ENCODE data around the gene RNF40. TPM values are rescaled to one million over a fixed set of nuclear protein-coding genes. Genes with fewer than 3 reads are reported as not detected.

RNF40 gene
- total RNA-seq, 1 experiment from 2014 or later = 90.3 TPM

GRCh38 chr16:30731411-30731810 is 30.7 kb upstream of the RNF40 start:
- CTCF ChIA-PET = no interaction called here
- Histone ChIP-seq H3K9ac (ENCODE audit: low read length) (no peak overlapping the region), H3K9me3 (ENCODE audit: control insufficient read depth in 1 of 2, insufficient read depth in 1 of 2, low read depth in 1 of 2, low read length in 2 of 2) (no peaks in the 10 kb centered on the region), H3K9me2 (ENCODE audit: insufficient read depth) (no peaks in the 10 kb centered on the region), H2AFZ (ENCODE audit: low read depth, low read length, poor library complexity, severe bottlenecking) (no peak overlapping the region), H3K27me3 (ENCODE audit: insufficient read depth, low read length) (no peaks in the 10 kb centered on the region), H3K4me2 (ENCODE audit: low read length) (no peak overlapping the region), H4K20me1 (ENCODE audit: insufficient read depth) (no peaks in the 10 kb centered on the region), H3K79me2 (ENCODE audit: insufficient read depth, low read length) (peaks cover 30% of the 10 kb centered on the region), H3K36me3 (ENCODE audit: control insufficient read depth in 1 of 2, insufficient read depth in 2 of 2, low read length in 2 of 2) (peaks cover 52 to 53% of the 10 kb centered on the region in 2 experiments; a peak in 3 of 4 replicates), H3K27ac (ENCODE audit: low read depth, low read length) (no peak overlapping the region), H3K4me3 (replicated peaks in 1 of 2; ENCODE audit: low read depth in 1 of 2, low read length in 2 of 2) (no peak overlapping the region), H3K4me1 (ENCODE audit: control insufficient read depth in 1 of 2, insufficient read depth in 2 of 2, low read length in 2 of 2) (no peaks in the 10 kb centered on the region)
- no TSS peak for BruUV-seq (replicated peaks)
- RAD21 ChIA-PET (ENCODE audit: low non-redundant PET in 1 of 2, low total read pairs in 2 of 2, uncharacterized antibody in 2 of 2, unreplicated experiment in 2 of 2) = no interaction called here
- no peak for ATAC-seq
- POLR2A ChIA-PET = no interaction called here
- intact Hi-C loops (cut with micrococcal nuclease) = no loop called here
- TF ChIP-seq JUND (IDR thresholded peaks at IDR 0.05) = no peak
- TF ChIP-seq ATF3 (IDR thresholded peaks at IDR 0.05) = no peak
- no peak for TF ChIP-seq SIN3A (IDR thresholded peaks at IDR 0.05; ENCODE audit: low read depth)
- no peak for TF ChIP-seq CTCF (IDR thresholded peaks at IDR 0.05 in 2 of 3, conservative IDR thresholded peaks at IDR 0.05 in 1 of 3; ENCODE audit: borderline replicate concordance in 1 of 3, insufficient read depth in 1 of 3, low read depth in 2 of 3, low read length in 2 of 3)
- TF ChIP-seq EGR1 (IDR thresholded peaks at IDR 0.05; ENCODE audit: low read depth) = no peak
- no peak for TF ChIP-seq CEBPB (IDR thresholded peaks at IDR 0.05; ENCODE audit: low read depth)
- no peak for TF ChIP-seq EZH2 (IDR thresholded peaks at IDR 0.05)
- no peak for TF ChIP-seq YY1 (IDR thresholded peaks at IDR 0.05; ENCODE audit: extremely low read depth, insufficient replicate concordance, low read depth, low read length)
- no peak for TF ChIP-seq FOSL1 (IDR thresholded peaks at IDR 0.05; ENCODE audit: low read depth)
- TF ChIP-seq POLR2A (IDR thresholded peaks at IDR 0.05; ENCODE audit: borderline replicate concordance, extremely low read depth, insufficient read depth, insufficient read length) = no peak
- TF ChIP-seq REST (IDR thresholded peaks at IDR 0.05; ENCODE audit: low read depth) = no peak
- TF ChIP-seq SP1 (IDR thresholded peaks at IDR 0.05; ENCODE audit: low read depth) = no peak
- no peak for TF ChIP-seq ZBTB33 (IDR thresholded peaks at IDR 0.05; ENCODE audit: extremely low read depth, insufficient replicate concordance, low read length)
- no peak for TF ChIP-seq MAX (IDR thresholded peaks at IDR 0.05)
- TF ChIP-seq RAD21 (IDR thresholded peaks at IDR 0.05; ENCODE audit: low read depth) = no peak
- TF ChIP-seq TCF7L2 (IDR thresholded peaks at IDR 0.05; ENCODE audit: borderline replicate concordance, extremely low read depth, insufficient read depth, insufficient read length) = no peak
- no peak for TF ChIP-seq ZNF274 (IDR thresholded peaks at IDR 0.05; ENCODE audit: low read depth, low read length)
- no peak for TF ChIP-seq SRF (IDR thresholded peaks at IDR 0.05; ENCODE audit: low read depth)
- no peak for DNase-seq (ENCODE audit: low read depth, low spot score)
